ENCODE data around the gene ACCSL. TPM values are rescaled to one million over a fixed set of nuclear protein-coding genes. Genes with fewer than 3 reads are reported as not detected.

ACCSL gene
- total RNA-seq, 1 donor from 2014 or later = not detected

DNA sequence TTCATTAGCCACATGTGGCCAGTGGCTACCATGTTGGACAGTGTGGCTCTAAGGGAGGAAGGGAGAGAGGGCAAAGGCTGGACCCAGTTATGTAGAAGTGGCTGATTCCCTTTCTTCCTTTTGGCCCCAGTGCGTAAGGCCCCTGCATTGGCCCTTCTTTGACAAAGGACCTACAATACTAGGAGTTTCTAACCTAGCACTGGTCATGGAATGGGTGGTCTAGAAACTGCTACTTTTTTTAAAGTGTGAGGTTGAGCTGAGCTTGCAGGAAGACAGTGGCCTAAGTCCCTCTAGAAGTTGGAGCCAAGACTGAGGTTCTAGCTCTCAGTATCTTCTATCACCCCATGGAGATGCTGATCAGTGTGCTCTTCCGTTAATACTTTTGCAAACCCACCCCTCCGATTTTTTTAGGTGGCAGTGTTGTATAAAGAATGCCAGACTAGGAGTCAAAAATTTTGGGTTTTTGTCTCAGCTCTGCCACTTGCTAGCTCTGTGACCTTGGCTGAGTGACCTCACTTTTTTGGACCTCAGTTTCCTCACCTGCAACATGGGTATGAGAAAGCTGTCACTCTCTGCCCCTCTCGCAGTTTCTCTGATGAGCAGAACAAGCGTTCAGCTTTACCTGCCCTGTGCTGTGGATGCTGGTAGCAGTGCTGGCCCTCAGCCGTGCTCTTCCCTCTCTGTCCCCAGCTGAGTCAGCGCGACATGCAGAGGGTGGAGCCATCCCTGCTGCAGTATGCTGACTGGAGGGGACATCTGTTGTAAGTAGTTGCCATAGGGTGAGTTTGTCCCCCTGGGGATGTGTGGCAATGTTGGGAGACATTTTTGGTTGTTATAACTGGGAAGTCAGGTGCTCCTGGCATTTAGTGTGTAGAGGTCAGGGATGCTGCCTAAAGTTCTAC is 25.2 kb downstream of the ACCSL start:
- peaks cover 31% of the 10 kb centered on the region for H3K36me3 Mint-ChIP-seq (ENCODE audit: low read depth)
- H3K4me1 Mint-ChIP-seq (ENCODE audit: low read depth) = peaks cover 11% of the 10 kb centered on the region
- H3K4me3 Mint-ChIP-seq (ENCODE audit: low read depth) = no peak overlapping the region
- intact Hi-C loops (cut with micrococcal nuclease) = no loop called here
- H3K27ac Mint-ChIP-seq = no peak overlapping the region
- H3K27me3 Mint-ChIP-seq (ENCODE audit: low read depth) = no peaks in the 10 kb centered on the region
- no peaks in the 10 kb centered on the region for H3K9me3 Mint-ChIP-seq
- DNase-seq (ENCODE audit: low spot score) = no peak

DNA sequence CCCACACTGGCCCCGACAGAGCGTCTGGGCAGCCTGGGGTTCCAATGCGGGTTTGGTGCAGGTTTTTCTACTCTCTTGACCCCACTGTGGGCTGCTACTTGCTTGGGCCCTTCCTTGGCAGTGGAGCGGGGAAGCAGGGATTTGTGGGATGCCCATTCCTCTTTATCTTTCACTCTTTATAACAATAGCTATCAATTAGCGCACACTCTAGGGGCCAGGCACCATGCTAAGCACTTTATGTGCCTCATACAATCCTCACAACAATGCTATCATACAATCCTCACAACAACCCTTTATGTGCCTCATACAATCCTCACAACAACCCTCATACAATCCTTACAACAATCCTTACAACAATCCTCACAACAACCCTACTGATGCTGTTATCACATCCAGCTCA is 31.0 kb downstream of the ACCSL start:
- Mint-ChIP-seq H3K4me3 (ENCODE audit: low read depth) (no peak overlapping the region), H3K9me3 (no peaks in the 10 kb centered on the region), H3K4me1 (ENCODE audit: low read depth) (peaks cover 3% of the 10 kb centered on the region), H3K27ac (no peak overlapping the region), H3K36me3 (ENCODE audit: low read depth) (peaks cover 21% of the 10 kb centered on the region), H3K27me3 (ENCODE audit: low read depth) (no peaks in the 10 kb centered on the region)
- no peak for DNase-seq (ENCODE audit: low spot score)
- intact Hi-C loops (cut with micrococcal nuclease) = no loop called here

DNA sequence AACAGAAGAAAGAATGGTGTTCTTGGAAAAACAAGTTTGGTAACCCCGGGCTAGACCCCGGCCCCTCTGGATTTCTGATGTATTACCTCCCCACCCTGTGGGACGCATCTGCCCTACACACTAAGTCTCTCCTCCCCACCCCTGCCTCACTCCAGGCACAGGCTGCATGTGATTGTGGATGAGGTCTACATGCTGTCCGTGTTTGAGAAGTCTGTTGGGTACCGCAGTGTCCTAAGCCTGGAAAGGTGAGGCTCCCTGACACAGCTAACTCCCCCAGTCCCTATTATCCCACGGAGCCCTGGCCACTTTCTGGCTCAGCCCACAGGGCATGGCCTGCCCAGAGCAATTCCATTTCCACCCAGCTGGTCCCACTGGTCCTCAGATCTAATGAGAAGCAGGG is 31.6 kb downstream of the ACCSL start:
- peaks cover 27% of the 10 kb centered on the region for H3K36me3 Mint-ChIP-seq (ENCODE audit: low read depth)
- no peak overlapping the region for H3K4me3 Mint-ChIP-seq (ENCODE audit: low read depth)
- peaks cover 5% of the 10 kb centered on the region for H3K9me3 Mint-ChIP-seq
- H3K27ac Mint-ChIP-seq = no peak overlapping the region
- no peak for DNase-seq (ENCODE audit: low spot score)
- intact Hi-C loops (cut with micrococcal nuclease) = no loop called here
- H3K4me1 Mint-ChIP-seq (ENCODE audit: low read depth) = peaks cover under 1% of the 10 kb centered on the region
- H3K27me3 Mint-ChIP-seq (ENCODE audit: low read depth) = no peaks in the 10 kb centered on the region

DNA sequence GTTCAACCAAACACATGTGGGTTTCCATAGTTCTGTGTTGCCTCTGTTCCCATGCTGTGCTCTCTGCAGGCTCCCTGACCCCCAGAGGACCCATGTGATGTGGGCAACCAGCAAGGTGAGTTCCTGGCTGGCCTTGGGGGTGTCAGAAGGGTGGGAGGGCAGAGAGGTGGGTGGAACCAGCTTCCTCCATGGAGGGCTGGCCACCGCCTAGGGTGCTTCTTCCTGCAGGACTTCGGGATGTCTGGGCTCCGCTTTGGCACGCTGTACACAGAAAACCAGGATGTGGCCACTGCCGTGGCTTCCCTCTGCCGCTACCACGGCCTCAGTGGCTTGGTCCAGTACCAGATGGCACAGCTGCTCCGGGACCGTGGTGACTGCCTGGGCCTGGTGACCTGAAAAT is 33.2 kb downstream of the ACCSL start:
- intact Hi-C loops (cut with micrococcal nuclease) = no loop called here
- Mint-ChIP-seq H3K9me3 (peaks cover 11% of the 10 kb centered on the region), H3K4me3 (ENCODE audit: low read depth) (no peak overlapping the region), H3K27ac (no peak overlapping the region), H3K36me3 (ENCODE audit: low read depth) (peaks cover 27% of the 10 kb centered on the region), H3K27me3 (ENCODE audit: low read depth) (no peaks in the 10 kb centered on the region), H3K4me1 (ENCODE audit: low read depth) (no peaks in the 10 kb centered on the region)
- DNase-seq (ENCODE audit: low spot score) = no peak

DNA sequence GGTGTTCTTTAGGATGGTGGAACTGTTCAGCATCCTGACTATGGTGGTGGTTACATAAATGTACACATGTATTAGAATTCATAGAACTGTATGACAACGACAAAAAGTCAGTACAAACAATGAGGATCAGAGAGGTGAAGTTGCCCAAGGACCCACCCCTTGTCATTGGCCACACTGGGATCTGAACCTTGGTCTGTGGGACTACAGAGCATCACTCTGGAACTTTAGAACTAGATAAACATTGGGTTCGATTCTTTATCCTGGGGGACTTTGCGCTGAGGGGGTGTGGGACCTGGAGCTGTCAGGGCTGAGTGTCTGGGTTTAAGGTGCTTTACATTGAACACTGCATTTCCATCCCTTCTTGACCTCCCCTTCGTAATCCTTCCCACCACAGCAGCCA is 34.9 kb downstream of the ACCSL start:
- Mint-ChIP-seq H3K4me1 (ENCODE audit: low read depth) (peaks cover 2% of the 10 kb centered on the region), H3K27me3 (ENCODE audit: low read depth) (no peaks in the 10 kb centered on the region), H3K9me3 (peaks cover 11% of the 10 kb centered on the region), H3K27ac (no peak overlapping the region), H3K36me3 (ENCODE audit: low read depth) (peaks cover 40% of the 10 kb centered on the region), H3K4me3 (ENCODE audit: low read depth) (no peak overlapping the region)
- DNase-seq (ENCODE audit: low spot score) = no peak
- intact Hi-C loops (cut with micrococcal nuclease) = no loop called here

DNA sequence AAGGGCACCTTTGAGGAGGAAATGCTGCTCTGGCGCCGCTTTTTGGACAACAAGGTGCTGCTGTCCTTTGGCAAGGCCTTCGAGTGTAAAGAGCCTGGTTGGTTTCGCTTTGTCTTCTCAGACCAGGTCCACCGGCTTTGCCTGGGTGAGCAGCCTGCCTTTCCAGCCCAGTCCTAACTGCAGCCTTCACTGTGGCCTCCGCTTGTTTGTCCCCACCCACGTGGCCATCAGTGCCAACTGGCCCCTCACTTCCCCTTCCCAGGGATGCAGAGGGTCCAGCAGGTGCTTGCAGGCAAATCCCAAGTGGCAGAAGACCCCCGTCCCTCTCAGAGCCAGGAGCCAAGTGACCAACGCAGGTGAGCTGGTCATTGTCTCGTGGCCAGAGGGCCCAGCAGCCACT is 35.7 kb downstream of the ACCSL start:
- Mint-ChIP-seq H3K4me1 (ENCODE audit: low read depth) (peaks cover 10% of the 10 kb centered on the region), H3K27me3 (ENCODE audit: low read depth) (no peaks in the 10 kb centered on the region), H3K36me3 (ENCODE audit: low read depth) (peaks cover 46% of the 10 kb centered on the region), H3K27ac (no peak overlapping the region), H3K9me3 (peaks cover 11% of the 10 kb centered on the region), H3K4me3 (ENCODE audit: low read depth) (no peak overlapping the region)
- intact Hi-C loops (cut with micrococcal nuclease) = no loop called here
- DNase-seq (ENCODE audit: low spot score) = no peak

DNA sequence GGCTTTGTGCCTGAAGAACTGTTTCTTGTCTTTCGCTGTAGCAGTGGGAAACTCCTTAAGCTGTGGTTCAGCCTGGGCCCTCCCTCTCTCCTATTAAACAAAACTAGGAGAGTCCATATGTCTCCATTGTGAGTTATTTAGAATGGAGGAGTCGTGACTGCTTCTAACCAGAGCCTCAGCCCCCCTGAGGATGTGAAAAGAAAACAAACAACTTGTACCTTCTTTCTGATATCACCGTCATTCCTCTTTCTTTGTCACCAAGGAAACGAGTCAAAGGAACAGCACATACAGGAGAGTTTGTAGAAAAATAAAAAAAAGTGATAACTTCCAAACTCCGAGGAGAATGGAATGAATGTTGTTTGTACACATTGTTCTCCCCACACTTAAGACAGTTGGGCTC is 36.1 kb downstream of the ACCSL start:
- DNase-seq (ENCODE audit: low spot score) = no peak
- Mint-ChIP-seq H3K27ac (no peak overlapping the region), H3K4me3 (ENCODE audit: low read depth) (no peak overlapping the region), H3K4me1 (ENCODE audit: low read depth) (peaks cover 14% of the 10 kb centered on the region), H3K36me3 (ENCODE audit: low read depth) (peaks cover 50% of the 10 kb centered on the region), H3K27me3 (ENCODE audit: low read depth) (no peaks in the 10 kb centered on the region), H3K9me3 (peaks cover 11% of the 10 kb centered on the region)
- intact Hi-C loops (cut with micrococcal nuclease) = no loop called here

DNA sequence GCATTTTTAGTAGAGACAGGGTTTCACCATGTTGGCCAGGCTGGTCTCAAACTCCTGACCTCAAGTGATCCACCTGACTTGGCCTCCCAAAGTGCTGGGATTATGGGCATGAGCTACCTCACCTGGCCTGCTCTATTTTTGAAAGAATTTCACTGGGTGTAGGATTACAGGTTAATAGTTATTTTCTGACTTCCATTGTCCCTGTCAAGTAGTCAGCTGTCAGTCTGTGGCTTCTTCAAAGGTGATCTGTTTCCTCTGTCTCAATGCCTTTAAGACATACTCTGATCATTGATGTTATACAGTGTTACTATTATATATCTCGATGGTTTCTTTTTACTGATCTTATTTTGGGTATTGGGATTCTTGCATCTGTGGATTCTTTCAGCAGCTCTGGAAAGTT is 37.5 kb downstream of the ACCSL start:
- Mint-ChIP-seq H3K27ac (no peak overlapping the region), H3K4me1 (ENCODE audit: low read depth) (peaks cover 25% of the 10 kb centered on the region), H3K9me3 (peaks cover 11% of the 10 kb centered on the region), H3K4me3 (ENCODE audit: low read depth) (no peak overlapping the region), H3K36me3 (ENCODE audit: low read depth) (peaks cover 59% of the 10 kb centered on the region), H3K27me3 (ENCODE audit: low read depth) (no peaks in the 10 kb centered on the region)
- intact Hi-C loops (cut with micrococcal nuclease) = no loop called here
- DNase-seq (ENCODE audit: low spot score) = no peak

DNA sequence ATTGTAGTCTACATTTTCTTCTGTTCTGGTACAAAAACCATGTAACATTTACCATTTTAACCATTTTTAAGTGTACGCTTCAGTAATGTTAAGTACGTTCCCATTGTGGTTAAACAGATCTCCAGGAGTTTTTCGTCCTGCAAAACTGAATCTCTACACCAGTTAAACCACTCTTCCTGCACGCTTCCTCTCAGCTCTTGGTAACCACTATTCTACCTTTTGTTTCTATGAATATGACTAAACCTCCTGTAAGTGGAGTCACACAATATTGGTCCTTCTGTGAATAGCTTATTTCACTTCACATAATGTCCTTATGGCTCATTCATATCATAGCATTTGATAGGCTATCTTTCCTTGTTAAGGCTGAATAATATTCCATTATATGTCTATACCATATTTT is 40.6 kb downstream of the ACCSL start:
- H3K9me3 Mint-ChIP-seq = peaks cover 11% of the 10 kb centered on the region
- H3K4me1 Mint-ChIP-seq (ENCODE audit: low read depth) = peaks cover 28% of the 10 kb centered on the region
- H3K27me3 Mint-ChIP-seq (ENCODE audit: low read depth) = no peaks in the 10 kb centered on the region
- intact Hi-C loops (cut with micrococcal nuclease) = no loop called here
- peaks cover 54% of the 10 kb centered on the region for H3K36me3 Mint-ChIP-seq (ENCODE audit: low read depth)
- no peak overlapping the region for H3K27ac Mint-ChIP-seq
- no peak overlapping the region for H3K4me3 Mint-ChIP-seq (ENCODE audit: low read depth)
- no peak for DNase-seq (ENCODE audit: low spot score)

DNA sequence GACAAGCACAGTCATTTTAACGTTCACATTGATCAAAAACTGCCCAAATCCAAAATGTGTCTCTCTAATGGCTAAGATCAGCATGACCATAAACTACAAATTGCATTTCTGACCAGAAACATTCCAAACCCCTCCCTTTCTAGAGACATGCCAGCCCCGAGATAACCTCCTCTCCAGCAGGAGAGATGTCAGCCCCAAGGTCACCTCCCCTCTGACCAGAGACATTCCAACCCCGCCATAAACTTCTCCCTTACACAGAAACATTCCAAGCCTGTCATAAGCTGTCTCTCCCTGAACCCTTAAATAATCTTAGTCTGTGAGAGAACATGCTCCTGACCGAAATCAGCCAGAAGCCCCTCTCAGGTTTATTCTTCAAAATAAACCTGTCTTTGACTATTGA is 41.1 kb downstream of the ACCSL start:
- H3K9me3 Mint-ChIP-seq = peaks cover 10% of the 10 kb centered on the region
- H3K4me1 Mint-ChIP-seq (ENCODE audit: low read depth) = peaks cover 28% of the 10 kb centered on the region
- no peak overlapping the region for H3K27ac Mint-ChIP-seq
- intact Hi-C loops (cut with micrococcal nuclease) = no loop called here
- DNase-seq (ENCODE audit: low spot score) = no peak
- no peak overlapping the region for H3K4me3 Mint-ChIP-seq (ENCODE audit: low read depth)
- H3K36me3 Mint-ChIP-seq (ENCODE audit: low read depth) = peaks cover 49% of the 10 kb centered on the region
- no peaks in the 10 kb centered on the region for H3K27me3 Mint-ChIP-seq (ENCODE audit: low read depth)

DNA sequence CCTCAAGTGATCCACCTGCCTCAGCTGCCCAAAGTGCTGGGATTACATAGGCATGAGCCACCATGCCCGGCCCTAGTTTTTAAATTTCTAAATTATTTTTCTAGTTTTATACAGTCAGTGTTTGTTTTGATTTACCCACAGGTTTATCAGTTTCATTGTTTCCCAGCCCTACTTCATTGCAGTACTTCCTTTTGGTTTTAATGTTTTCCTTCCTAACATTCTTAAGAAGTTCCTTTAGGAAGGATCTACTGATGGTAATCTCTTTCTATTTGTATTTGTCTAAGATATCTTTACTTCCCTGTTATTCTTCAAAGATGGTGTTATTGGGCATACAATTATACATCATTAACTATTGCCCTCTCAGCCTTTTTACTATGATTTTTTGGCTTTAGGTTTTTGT is 42.8 kb downstream of the ACCSL start:
- Mint-ChIP-seq H3K27ac (no peak overlapping the region), H3K9me3 (peaks cover 3% of the 10 kb centered on the region), H3K27me3 (ENCODE audit: low read depth) (peaks cover 2% of the 10 kb centered on the region), H3K36me3 (ENCODE audit: low read depth) (peaks cover 41% of the 10 kb centered on the region), H3K4me1 (ENCODE audit: low read depth) (peaks cover 39% of the 10 kb centered on the region), H3K4me3 (ENCODE audit: low read depth) (no peak overlapping the region)
- intact Hi-C loops (cut with micrococcal nuclease) = loop anchor here (10.0 kb wide), 1 partner anchor 214 kb away; no protein-coding TSS in a partner anchor
- no peak for DNase-seq (ENCODE audit: low spot score)

DNA sequence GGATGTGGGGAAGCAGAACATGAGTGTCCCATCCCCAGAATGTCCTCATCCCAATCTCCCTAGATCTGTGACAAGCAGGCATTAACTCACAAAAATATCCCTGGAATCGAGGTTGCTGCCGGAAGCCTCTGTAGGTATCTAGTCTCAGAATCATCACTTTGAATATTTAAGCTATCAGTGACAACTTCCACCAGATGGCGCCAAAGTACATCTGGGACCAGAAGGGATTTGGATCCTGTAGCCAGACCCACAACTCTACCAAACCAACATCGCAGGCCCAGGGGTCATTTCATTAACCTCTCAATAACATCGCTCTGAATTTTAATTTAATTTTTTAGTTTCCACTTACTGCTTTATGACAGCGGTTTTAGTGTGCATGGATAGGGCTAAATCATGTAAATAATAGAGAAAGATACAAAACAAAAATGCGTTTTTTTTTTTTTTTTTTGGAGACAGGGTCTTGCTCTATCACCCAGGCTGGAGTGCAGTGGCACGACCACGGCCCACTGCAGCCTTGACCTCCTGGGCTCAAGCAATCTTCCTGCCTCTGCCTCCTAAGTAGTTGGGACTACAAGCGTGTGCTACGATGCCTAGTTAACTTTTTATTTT is 46.6 kb downstream of the ACCSL start:
- Mint-ChIP-seq H3K27me3 (ENCODE audit: low read depth) (peaks cover 2% of the 10 kb centered on the region), H3K27ac (peak overlapping the region; percentile 9), H3K4me3 (ENCODE audit: low read depth) (peak overlapping the region; percentile 73), H3K9me3 (no peaks in the 10 kb centered on the region), H3K4me1 (ENCODE audit: low read depth) (peaks cover 30% of the 10 kb centered on the region), H3K36me3 (ENCODE audit: low read depth) (peaks cover 13% of the 10 kb centered on the region)
- peak; percentile 60 for DNase-seq (ENCODE audit: low spot score)
- intact Hi-C loops (cut with micrococcal nuclease) = loop anchor here (2.0 to 10.0 kb wide), 2 partner anchors 28 to 210 kb away; partner anchors contain the start of gene ACCS
